ENCODE measurements around the gene ATP10B.

Gene ATP10B

DNA sequence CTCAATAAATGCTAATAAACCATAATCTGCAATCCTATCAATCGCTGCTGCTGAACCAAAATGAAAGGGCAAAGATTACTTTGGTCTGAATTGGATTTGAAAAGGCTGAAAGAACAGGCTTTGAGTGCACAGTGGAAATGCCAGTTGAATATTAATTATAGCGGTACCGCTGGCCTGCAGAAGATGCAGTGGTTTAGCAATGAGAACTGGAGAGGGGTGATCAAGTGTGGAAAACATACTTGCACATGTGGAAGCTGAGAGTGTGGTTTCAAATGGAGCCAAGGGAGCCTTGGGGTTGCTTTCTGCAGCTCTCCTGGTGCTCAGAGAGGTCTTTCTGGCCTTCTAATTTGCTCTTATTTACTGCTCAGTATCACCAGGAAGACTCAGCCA, 296.4 kb downstream of the ATP10B start:
- no peak for DNase-seq (ENCODE audit: low spot score)

DNA sequence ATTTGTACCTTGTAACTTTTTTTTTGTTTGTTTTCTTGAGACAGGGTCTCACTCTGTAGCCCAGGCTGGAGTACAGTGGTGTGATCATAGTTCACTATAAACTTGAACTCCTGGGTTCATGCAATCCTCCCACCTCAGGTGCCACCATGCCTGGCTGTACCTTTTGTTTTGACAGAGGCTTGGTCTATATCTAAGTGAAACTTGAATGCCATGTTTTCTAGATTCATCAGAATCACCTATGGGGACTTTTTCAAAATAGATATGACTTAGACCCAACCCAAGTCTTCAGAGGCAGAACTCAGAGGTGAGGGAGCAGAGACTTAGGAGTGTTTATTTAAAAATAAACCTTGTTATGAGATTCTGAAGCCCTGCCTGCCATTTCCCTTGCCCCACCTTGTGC, 301.9 kb downstream of the ATP10B start:
- no peak for DNase-seq (ENCODE audit: low spot score)

DNA sequence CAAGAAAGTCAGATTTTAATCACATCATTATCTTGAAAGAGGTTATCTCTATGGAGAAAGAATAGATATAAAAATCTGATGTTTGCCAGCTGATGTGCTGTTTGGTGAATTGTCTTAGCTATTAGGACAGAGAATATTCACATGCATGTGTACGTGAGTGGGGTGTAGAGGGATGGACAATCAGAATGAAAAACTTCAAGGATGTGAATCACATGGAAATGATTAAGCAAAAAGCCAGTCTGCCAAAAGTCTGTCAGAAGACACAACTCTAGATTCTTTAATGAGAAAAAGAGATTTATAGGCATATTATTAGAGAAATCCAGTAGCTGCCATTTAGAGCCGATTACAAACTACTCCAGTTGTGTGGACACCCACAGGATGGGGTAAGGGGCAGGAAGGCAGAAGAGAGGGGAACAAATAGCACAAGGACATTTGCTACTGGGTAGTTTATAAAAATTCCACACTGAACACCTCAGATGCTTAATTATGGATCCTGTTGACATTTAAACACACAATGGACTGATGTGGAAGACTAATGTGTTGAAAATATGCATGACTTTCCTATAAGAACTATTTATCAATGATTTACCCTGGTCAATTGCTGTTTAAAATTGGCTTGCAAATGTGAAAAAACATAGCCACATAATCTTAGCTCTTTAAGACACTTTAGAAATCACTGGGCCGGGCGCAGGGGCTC, 302.9 kb downstream of the ATP10B start:
- DNase-seq (ENCODE audit: low spot score), result no peak

DNA sequence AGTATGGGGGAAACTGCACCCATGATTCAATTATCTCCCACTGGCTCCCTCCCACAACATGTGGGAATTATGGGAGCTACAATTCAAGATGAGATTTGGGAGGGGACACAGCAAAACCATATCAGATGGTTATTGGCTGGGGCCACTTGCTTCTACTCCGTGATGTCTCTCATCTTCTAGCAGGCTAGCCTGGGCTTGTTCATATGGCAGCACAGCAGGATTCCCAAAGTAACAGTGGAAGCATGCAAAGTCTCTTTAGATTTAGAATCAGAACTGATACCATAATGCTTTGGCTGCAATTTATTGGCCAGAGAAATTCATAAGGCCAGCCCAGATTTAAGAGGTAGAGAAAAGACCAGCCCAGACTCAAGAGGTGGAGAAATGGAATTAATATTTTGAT, 304.1 kb downstream of the ATP10B start:
- DNase-seq (ENCODE audit: low spot score), result no peak

DNA sequence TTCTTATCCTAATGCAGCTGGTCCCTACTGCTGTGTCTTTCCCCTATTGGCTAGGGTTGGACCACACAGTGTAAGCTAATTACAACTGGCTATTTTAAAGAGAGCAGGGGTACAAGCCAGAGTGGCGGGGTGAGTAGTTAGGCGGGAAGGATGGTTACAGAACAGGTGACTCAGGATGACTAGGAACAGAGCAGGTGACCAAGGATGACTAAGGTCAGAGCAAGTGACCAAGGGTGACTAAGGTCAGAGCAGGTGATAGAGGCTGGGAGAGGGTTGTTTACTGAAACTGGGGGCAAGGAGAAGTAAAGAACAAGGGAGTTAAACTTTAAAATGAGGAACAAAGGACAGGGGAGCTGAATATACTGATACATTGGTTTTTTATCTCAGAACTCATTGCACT, 304.9 kb downstream of the ATP10B start:
- DNase-seq (ENCODE audit: low spot score), result no peak

DNA sequence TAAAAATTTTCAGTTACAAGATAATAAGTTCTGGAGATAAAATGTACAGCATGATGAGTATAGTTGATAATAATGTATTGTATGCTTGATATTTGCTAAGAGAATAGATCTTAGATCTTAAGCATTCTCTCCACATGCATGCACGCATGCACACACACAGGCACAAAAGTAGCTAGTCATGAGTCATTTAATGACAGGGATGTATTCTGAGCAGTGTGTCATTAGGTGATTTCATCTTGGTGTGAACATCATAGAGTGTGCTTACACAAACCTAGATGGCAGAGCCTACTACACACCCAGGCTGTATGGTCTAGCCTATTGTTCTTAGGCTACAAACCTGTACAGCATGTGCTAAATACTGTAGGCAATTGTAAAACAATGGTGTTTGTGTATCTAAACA, 306.2 kb downstream of the ATP10B start:
- no peak for DNase-seq (ENCODE audit: low spot score)

DNA sequence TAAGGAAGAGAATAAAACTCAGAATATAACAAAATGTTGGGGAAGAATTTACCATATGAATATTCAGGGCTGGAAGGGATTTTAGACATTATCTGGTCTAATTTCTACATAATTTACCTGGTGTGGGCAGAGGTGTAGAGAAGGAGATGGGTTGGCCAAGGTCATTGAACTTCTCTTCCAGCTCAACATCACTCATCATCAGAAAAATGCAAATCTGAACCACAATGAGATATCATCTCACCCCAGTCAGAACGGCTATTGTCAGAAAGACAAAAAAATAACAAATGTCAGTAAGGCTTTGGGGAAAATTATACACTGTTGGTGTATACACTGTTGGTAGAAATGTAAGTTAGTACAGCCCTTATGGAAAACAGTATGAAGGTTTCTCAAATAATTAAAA, 308.6 kb downstream of the ATP10B start:
- DNase-seq (ENCODE audit: low spot score), result no peak

DNA sequence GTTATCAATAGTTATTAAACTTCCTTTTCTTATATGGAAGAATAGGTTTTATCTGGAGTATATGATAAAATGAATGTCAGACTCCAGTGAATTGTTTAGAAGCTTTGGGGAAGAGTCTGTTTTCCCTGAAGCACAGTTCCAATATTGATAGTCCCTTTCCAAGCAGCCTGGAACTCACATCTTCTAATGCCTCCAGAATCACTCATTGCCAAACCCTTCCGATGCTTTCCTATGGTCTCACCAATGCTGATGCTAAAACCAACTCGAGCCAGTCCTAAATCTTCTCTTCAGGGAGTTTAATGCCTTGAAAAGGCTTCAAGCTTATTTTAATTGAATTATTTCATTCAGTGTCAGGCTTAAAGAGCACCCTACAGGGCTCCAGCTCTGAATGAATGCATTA, 309.2 kb downstream of the ATP10B start:
- no peak for DNase-seq (ENCODE audit: low spot score)

DNA sequence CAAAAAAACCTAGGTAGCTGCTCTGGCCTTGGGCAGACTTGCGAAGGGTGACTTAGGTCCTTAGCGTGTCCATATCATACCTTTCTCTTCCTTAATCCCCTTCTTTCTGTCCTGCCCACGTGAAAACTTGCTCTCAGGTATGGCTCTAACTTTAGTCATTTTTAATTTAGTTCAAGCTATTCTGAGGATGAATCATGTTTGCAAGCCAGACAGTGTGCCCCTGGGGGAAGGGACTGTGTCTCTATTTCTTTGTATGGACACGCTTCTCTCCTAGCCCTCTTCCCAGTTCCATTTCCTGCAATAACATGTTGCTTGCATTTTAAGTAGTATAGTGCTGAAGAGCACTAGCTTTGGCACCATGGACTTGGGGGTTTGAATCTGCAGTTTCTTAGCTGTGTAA, 309.7 kb downstream of the ATP10B start:
- DNase-seq (ENCODE audit: low spot score), result no peak

DNA sequence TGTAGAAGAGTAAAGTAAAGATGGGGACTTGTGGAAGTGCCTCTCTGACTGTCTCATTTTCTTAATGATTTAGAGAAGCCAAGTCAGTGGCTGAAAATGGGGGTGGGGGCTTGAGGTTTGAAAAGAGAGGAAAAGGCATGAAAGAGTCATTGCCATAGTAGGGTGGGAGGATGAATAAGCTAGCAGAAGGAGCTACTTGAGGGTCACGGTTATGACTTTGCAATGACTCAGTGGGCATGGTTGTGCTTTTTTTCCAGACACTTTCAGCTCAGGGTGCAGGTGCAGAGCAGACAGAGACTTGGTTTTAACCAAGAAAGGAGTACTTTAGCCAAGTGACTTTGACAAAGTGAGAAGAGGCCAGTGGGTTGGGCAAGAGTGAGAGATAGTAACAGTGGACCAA, 312.6 kb downstream of the ATP10B start:
- no peak for DNase-seq (ENCODE audit: low spot score)

DNA sequence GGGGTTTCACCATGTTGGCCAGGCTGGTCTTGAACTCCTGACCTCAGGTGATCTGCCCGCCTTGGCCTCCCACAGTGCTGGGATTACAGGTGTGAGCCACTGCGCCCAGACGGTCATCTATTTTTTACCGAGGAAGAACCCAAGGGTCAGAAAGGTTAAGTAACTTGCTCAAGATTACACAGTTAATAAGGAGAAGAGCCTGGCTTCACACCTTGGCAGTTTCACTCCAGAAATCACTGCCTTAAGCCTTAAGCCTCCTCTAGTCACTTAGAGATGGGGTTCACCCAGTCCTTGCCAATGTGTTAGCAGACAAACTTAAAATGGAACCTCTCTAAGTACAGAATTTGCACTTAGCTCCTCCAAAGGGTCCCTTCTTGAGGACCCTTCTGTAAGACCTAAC, 314.1 kb downstream of the ATP10B start:
- DNase-seq (ENCODE audit: low spot score), result no peak

DNA sequence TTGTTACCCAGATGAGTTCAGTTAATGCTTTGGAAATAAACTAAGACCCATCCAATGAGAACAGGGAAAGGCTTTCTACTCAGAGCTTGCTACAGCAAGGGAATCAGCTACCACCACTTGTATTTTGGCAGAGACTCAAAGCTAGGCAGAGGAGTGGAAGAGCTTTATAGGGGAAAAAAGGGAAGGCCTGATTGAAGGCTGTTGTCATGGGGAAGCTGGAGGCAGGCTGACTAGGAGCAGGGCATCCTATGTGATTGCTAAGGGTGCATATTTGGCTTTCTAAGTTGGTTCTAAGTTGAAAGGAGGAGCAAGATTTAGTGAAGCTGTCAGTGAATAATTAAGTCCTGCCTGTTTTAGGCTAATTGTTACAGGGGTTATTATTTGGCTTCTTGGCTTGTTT, 314.9 kb downstream of the ATP10B start:
- no peak for DNase-seq (ENCODE audit: low spot score)

DNA sequence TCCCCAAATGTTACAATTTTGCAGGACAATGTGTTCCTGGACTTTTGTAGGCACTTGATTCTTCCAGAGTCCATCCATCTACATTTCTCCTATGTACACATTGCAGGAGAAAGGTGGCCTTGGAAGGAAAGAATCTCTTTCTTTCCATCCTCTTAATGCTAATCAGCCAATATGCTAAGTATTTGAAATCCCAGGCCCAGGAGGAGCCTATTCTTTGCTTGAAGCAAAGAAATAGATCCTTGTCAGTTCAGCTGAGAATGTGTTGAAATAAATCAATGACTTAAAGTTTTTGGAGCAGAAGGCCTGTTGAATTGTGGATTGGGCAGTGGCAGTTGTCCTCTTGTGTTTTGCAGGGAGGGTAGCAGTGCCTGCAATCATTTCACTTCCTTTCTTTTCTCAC, 317.1 kb downstream of the ATP10B start:
- DNase-seq (ENCODE audit: low spot score), result no peak

DNA sequence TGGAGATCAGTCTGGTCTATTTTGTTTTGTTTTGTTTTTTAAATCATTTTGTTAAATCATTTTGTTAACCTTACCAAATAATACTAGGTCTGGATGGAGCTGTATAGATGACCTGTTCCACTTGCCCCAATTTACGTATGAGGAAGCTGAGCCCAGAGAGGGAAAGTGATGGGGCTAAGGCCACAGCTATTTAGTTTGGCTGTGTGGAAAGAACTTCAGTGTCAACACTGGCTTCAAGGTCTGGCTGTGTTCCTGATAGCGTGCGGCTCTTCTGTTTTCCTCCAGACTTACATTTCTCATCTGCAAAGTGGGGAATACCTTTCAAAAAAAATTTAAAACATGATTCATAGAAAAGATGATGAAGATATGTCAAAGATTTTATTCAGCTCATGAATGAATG, 317.9 kb downstream of the ATP10B start:
- no peak for DNase-seq (ENCODE audit: low spot score)

DNA sequence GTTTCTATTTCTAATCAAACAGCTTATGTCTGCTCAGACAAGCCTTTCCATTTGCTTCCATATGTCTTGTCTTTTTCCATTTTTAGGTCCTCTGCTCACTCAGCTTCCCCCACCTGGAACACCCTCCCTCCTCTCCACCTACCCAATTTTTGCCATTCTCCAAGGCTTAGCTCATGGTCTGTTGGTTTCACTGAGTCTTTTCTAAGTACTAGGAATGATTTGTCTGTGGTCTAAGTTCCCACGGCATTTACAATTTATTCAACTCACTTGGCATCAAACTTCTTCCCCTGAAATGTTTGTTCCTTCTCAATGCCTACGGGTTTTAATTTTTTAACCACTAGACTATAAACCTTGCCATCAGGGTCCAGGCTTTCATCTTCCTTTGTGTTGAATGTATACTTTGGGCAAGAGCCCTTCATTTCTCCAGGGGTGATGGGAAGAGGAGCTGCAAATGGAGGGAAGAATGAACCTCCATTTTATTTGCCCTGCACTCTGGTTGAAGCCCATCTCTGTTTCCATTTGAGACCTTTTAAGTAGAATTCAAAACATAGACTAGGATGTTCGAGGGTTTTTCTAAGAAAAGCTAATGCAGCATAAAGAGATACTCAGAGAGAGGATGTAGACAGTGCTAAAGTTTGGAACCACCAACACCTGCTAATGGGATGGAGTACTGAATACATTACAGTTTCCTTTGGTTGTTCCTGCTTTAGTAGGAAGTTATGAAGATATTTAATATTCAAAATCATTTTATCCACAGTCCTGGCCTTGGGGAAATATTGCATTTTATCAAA, 326.3 kb downstream of the ATP10B start:
- DNase-seq (ENCODE audit: low spot score), result no peak

DNA sequence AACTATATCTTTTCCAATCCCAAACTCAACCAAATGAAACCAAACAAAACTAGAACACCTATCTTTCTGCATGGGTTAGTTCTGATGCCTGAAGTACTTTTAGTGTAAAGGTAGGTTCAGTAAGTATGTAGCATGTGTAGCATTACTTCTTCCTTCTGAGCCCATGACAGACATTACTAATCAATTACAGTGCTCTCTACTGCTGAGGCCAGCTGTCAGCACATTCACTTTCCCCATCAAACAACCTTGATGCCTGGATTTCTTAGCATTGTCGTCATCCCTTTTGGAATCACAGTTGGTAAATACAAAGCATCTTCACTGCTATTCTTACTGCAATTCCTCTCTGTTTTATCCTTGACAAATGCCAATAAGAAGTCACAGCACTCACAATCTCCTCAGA, 327.2 kb downstream of the ATP10B start:
- no peak for DNase-seq (ENCODE audit: low spot score)

DNA sequence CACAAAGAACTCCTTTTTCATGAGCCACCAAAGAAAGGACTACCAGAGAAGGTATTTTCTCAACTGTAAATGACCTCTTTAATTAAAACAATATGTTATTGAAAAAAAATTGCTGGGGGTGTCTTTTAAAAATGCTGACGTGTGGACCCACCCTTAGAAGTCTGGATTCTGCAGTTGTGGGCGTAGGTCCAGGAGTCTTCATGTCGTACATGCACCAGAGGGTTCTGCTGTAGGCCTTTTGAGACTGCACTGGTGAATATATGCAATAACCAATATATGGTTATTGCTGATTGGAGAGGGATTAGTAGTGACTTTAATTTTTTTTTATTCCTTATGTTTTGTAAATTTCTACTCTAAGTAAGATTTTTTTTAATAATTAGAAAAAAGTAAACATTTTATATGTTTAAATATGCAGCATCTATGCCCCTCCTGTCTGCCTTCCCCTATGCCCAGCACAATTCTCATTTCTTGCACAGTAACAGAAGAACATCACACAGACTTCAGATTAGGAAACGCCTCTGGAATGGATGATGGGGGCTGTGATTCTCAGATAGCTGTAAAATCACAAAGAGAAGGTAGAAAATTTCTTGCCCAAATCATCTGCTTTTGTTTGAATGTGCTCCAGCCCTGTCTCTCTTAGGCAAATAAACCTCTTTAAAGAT, 328.4 kb downstream of the ATP10B start:
- DNase-seq (ENCODE audit: low spot score), result no peak

DNA sequence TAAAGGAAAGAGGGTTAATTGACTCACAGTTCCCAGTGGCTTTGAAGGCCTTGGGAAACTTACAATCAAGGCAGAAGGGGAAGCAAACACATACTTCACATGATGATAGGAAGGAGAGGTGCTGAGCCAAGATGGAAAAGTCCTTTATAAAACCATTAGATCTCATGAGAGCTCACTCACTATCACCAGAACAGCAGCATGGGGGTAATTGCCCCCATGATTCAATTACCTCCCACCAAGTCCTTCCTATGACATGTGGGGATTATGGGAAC, 330.7 kb downstream of the ATP10B start:
- no peak for DNase-seq (ENCODE audit: low spot score)

DNA sequence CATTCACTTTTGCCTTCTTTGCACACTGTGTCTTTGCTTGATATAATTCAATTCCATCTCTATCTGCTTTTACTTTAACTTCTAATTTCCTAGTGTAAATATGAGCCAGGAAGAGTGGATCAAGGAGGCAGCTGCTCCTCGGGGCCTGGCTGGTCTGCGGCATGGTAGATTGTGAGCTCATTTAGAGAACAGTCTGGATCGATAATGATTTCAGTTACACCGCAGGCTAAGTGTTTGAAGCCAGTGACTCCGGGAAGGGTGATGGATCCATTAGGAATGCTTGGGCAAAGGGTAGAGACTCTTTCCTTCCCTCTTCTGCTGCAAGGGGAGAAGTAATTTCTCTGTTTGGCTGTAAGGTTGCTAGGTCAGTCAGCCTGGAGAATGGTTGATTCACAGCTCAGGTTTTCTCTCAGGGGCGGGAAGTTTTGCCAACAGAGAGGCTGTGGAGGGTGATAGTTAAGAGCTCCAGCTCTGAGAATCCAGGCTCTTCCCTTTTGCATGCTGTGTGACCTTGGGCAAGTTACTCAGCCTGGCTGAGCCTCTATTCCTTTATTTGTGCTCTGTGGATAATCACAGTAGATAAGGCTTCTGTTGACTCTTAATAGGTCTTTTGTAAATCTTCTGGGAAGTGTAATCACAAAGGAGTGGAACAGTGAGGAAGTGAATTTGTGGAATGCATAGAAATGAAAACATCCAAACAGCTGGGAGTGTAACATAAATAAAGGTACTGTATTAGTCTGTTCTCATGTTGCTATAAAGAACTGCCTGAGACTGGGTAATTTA, 331.2 kb downstream of the ATP10B start:
- no peak for DNase-seq (ENCODE audit: low spot score)

DNA sequence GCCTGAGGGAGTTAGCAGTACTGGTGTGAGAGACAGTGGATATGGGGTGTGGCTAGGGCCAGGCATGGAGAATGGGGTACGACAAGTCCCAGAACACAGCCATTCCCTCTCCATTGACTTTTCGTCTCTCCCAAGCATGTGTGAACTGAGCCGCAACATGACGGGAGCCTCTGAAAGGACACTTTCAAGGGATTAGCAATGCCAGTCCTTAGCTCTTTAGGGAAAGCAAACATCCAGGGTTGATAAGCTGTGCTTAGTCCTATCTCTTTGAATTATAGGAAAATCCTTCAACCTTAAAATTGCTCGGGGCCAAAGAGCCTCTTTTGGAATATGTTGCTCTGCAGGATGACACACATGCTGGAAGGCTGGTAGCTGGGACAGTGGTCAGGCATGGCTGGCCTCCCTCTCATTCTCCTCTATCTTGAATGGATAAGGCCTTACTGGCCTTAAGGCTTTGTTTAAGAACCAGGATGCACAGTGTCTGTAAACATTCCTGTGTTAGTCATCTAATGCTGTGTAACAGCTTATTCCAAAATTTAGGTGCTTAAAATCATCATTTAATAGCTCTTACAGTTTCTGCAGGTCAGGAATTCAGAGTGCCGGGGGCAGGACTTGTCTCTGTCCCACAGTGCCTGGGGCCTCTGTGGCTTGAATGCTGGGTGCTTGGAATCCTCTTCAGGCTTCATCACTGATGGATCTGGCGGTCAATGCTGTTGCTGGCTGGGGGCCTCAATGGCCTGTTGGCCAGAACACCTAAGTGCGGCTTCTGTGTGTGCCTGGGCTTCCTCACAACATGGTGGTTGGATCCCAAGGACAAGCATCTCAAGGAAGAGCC, 335.1 kb downstream of the ATP10B start:
- DNase-seq (ENCODE audit: low spot score), result no peak

DNA sequence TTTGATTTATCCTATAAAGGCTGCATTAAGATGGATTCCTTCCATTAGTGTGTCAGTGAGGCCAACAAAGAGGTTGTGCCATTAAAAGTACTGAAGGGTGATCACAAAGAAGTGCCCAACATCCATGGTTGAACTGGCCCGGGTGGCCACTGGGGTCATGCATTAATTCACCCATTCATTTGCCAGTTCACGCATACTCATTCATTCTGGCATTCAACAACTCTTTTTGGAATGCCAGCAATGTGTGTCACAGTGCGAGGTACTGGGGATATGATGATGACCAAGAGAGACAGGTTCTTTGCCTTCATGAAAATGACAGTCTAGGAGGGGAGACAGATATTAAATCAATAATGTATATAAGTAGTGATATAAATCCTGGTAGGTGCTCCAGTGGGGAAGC, 337.1 kb downstream of the ATP10B start:
- no peak for DNase-seq (ENCODE audit: low spot score)

DNA sequence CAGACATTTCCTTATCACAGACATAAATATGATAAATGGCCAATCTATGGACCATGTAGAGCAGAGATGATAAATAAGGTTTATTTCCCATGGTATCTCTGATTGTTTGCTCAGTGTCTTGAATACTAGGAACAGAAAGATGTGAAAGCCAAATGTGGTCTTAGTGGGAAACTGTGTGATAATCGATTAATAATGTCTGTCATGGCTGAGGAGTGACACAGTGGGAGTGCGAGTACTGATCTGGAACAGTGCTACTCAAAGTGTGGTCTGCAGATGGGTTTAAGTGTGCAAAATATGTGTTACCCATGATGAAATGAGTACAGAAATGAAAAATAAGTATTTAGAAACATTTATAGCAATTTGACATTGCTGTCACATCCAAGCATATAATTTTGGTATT, 337.8 kb downstream of the ATP10B start:
- DNase-seq (ENCODE audit: low spot score), result no peak

All from AG20443 (cell line).